Cardiac fibroblast (primary cell): Measurements from ENCODE around the gene CORO6.

Experiments used
- DNase-seq, 2 donors: peaks; one replicate each; pipeline versions ENCODE4 v3.0.0 to v3.0.0-alpha.2; 2010; ENCODE audit warnings: low read depth in 2 of 2
- H3K4me3 ChIP-seq, 2 donors: replicated peaks in 1 of 2; 1 replicate in 1 of 2; 2 replicates in 1 of 2; pipeline ENCODE4 v1.5.1; 2011; ENCODE audit warnings: low read depth in 2 of 2, low read length in 2 of 2, mild to moderate bottlenecking in 2 of 2, moderate library complexity in 1 of 2
- TF ChIP-seq, protein P1 (sequence below): IDR thresholded peaks from one replicate; pipeline ENCODE4 v1.5.1; 2011; ENCODE audit warnings: low read depth, mild to moderate bottlenecking, low read length, inconsistent platforms

The CORO6 gene

DNA sequence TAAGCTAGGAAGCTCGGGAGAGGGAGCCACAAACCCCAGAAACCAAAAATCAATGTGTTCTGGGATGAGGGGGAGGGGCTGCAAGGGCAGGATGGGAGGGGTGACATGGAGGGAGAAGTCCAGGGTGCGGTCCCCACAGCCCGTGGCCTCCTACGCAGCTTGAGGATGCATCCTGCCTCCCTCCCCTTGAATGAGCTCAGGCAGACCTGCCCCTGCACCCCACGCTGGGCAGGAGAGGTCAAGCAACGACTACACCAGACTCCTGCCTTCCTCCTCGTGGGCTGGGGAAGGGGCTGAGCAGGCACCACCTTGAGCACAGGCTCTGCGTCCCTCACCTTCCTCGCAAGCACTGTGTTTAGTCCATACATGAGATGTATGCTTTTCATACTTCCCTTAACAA lies 25.9 kb downstream of the CORO6 start:
- H3K4me3 ChIP-seq: no peak overlapping the region

DNA sequence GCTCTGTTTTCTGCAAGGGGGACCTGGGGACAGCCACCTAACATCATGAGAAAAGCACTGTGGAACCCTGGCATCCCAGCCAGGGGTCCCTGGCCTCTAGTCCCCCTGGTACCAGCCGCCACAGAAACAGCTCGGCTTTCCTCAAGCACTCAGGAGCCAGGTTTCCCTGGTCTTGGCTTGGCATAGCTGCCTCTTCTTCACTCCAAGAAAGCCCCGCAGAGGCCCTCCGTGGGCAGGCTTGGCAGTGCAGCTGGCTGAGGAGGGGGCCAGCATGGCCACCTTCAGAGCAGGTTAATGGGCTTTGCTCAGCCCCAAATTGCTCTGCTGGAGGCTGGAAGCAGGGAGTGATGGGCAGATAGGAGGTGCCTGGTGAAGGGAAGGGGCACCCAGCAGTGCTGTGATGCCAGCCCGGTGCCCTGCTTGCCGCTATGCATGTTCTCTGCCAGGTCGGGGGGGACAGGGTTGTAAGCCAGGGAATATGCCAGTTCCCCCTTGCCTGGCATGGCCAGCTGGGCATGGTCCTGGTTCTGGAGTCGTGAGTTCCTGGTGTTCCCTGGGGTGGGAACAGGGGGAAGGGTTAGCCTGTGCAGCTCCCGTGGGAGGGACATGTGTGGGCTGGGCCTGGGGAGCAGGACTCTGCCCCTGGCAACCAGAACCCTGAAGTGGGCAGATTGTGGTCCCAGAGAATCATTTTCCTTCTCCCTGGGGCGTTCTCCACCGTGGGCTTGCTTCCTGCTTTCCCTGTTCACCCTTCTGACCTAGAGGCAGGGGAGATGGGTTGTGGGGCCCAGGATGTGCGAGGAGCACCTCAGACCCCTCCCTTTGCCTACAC lies 26.6 kb downstream of the CORO6 start:
- TF ChIP-seq, protein P1, sequence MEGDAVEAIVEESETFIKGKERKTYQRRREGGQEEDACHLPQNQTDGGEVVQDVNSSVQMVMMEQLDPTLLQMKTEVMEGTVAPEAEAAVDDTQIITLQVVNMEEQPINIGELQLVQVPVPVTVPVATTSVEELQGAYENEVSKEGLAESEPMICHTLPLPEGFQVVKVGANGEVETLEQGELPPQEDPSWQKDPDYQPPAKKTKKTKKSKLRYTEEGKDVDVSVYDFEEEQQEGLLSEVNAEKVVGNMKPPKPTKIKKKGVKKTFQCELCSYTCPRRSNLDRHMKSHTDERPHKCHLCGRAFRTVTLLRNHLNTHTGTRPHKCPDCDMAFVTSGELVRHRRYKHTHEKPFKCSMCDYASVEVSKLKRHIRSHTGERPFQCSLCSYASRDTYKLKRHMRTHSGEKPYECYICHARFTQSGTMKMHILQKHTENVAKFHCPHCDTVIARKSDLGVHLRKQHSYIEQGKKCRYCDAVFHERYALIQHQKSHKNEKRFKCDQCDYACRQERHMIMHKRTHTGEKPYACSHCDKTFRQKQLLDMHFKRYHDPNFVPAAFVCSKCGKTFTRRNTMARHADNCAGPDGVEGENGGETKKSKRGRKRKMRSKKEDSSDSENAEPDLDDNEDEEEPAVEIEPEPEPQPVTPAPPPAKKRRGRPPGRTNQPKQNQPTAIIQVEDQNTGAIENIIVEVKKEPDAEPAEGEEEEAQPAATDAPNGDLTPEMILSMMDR: no peak
- no peak for DNase-seq
- no peak overlapping the region for H3K4me3 ChIP-seq

More for the DNA sequence above, 25.9 kb downstream of the CORO6 start:
- TF ChIP-seq, protein P1: no peak
- DNase-seq: no peak

DNA sequence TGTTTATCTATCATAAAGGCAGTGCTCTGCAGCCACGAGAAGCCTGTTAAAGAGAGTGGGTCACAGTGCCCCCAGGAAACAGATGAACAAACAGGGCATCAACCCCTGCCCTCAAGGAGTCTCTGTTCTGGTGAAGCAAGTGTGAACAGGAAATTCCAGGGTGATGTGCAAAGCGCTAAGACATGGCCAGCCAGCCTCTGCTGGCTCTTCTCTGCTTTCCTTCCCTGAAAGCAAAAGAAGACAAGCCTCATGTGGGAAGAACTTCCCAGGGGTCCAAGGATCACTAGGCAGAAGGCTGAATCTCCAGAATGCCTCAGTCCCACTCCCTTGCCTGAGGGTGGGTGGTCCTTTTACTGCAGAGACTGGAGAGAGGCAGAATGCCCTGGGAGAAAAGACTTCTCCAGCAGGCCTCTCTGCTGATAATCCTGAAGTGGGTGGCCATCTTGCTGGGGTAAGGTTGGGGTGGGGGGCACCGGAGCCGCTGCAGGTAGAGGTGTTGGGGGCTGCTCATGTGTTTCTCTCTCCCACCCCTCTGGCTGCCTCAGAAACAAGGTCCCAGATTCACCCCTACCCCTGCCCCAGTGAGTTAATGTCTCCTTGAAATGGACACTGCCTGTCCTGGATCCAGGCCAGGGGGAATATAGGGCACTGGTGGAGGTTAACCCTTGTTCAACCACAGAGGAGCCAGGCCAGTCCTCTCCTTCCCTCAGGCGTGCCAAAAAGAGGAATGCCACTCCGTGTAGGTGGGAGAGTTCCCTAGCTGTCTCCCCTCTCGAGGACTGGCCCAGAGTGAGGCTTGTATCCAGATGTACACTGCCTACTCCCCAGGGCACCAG lies 27.4 kb downstream of the CORO6 start:
- TF ChIP-seq, protein P1: no peak
- H3K4me3 ChIP-seq: no peak overlapping the region
- no peak for DNase-seq

DNA sequence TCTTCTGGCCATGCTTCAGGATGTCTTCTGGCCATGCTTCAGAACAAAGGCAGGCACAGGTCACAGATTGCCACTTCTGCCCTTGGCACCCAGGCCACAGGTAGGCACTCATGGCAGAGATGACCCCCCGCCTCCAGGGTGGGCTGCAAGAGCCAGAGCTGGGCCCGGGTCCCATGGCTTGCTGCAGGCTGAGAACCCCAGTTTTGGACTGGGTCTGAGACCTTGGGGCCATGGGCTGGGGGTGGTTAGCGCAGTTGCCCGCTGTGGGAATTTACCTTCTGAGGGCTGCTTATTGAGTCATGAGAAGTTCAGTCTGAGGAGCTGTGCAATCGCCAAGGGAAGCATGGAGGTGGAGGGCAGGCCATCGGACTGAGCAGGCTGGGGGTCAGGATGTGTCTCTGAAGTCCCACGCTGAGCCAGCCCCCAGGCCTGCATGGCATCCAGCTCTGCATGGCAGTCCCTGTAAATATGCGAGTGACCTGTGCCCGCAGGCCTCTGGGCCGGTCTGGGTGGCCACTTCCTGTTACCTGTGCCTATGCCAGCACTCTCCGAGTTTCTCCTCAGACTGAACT lies 28.1 kb downstream of the CORO6 start:
- DNase-seq: no peak
- TF ChIP-seq, protein P1: no peak
- H3K4me3 ChIP-seq: no peak overlapping the region

DNA sequence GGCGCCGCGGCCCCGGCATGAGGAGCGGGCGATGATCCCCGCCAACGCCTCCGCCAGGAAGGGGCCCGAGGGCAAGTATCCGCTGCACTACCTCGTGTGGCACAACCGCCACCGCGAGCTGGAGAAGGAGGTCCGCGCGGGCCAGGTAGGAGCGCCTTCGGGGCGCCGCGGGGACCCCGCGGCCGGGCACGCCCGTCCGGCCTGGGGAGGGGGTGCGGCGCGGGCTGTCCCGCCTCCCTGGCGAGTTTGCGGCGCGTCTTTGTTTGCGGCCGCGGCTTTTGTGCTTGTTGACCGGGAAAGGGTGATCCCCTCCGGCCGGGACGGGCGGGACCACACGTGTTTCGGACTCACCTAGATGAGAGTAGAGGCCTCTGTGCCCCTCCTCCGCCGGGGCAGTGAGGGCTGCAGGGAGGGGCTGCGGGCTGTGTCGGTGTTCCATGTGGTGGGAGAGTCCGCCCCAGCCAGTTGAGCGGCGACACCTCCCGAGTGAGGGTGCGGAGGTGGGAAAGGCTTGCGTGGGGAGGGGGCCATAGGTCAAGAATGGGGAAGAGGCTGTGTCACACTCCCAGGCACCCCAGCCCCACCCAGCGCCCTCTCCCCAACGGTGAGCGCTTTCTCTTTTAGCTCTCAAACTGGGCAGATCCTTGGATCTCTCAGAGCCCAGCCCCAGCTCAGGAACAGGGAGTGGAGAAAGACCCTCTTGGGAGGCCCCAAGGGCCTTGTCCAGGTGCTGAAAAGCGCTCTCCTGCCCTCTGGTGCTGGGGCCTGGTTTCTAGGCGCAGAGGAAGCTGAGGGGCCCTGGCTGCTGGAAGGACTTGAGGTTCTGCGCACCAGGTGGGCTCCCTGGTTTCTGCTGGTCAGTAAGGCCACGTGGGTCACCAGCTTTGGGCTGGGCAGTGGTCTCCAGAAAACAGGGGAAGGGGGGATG lies 28.9 kb downstream of the CORO6 start:
- peak overlapping the region; percentile 57 to 61 for H3K4me3 ChIP-seq
- DNase-seq: no peak

More for the DNA sequence above, 28.9 kb downstream of the CORO6 start:
- TF ChIP-seq, protein P1: no peak
